ENCODE data around the gene RDH13.
"Not testable (repeated sequence)": the region's sequence is repeated elsewhere in the genome, so short reads cannot be mapped to it uniquely, and the experiment has no call there.

- not testable (repeated sequence) for TF ChIP-seq CTCF (IDR thresholded peaks at IDR 0.05); JUND (IDR thresholded peaks at IDR 0.05); REST (IDR thresholded peaks at IDR 0.05; ENCODE audit: low read depth, low read length); POLR2AphosphoS5 (IDR thresholded peaks at IDR 0.05; ENCODE audit: low read depth, low read length); MXI1 (IDR thresholded peaks at IDR 0.05; ENCODE audit: low read depth, low read length); FOXM1 (IDR thresholded peaks at IDR 0.05; ENCODE audit: low read depth); RFX5 (IDR thresholded peaks at IDR 0.05; ENCODE audit: low read length); SIN3A (IDR thresholded peaks at IDR 0.05; ENCODE audit: borderline replicate concordance, low read depth, low read length); GABPA (IDR thresholded peaks at IDR 0.05; ENCODE audit: low read depth); FOXJ3 (CRISPR knock-in tag; IDR thresholded peaks at IDR 0.05); RCOR1 (IDR thresholded peaks at IDR 0.05; ENCODE audit: low read length)
These were observed 2.6 kb upstream of the RDH13 start for GRCh38 chr19:55065516-55065915.
